A204.1 (cell line): ENCODE data around the gene POLR2H.

Source experiments
- FAIRE-seq: peaks from 2 replicates; lab custom pipeline; 2012; peaks lifted over from hg19 to GRCh38; lab: Jason Lieb, UNC

Gene POLR2H

DNA sequence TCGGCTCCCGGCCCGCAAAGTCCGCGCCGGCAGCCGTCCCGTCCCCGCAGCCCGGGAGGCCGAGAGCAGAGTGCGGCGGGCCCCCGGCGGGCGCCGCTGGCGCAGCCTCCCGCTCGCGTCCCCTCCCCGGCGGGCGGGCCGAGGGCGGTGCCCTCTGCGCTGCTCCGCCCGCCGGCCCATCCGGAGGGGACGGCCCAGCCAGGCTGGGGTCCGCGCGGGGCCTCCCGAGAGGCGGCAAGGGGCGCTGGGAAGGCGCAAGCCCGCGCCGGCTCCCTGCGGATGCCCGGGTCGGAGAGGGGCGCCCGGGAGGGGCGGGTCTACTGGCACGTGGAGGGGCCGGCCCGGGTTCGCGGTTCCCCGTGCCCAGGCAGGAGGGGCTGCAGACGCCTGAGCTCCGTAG is at the start of gene POLR2H, which contains the start of gene CLCN2:
TSS of gene POLR2H (plus strand) at position 179 of the 400 bp plus-strand sequence. CDS start 1,783 bp downstream, outside the sequence.
TSS of gene CLCN2 (minus strand) at position 74 of the 400 bp plus-strand sequence. CDS start 126 bp downstream, outside the sequence.
- FAIRE-seq, result no peak

DNA sequence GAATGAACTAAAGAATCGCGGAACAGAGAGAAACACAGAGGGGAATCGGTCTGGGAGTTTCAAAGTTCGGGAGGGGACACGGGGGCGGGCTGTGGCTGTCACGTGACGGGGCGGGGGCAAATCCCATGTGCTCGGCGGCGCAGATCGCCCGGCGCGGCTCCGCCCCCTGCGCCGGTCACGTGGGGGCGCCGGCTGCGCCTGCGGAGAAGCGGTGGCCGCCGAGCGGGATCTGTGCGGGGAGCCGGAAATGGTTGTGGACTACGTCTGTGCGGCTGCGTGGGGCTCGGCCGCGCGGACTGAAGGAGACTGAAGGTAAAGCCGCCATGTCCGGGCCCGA is 47.2 kb upstream of the POLR2H start, which contains the start of gene EIF4G1:
TSS of gene EIF4G1 (plus strand) at position 244 of the 337 bp plus-strand sequence. CDS start 1,191 bp downstream, outside the sequence.
- no peak for FAIRE-seq

DNA sequence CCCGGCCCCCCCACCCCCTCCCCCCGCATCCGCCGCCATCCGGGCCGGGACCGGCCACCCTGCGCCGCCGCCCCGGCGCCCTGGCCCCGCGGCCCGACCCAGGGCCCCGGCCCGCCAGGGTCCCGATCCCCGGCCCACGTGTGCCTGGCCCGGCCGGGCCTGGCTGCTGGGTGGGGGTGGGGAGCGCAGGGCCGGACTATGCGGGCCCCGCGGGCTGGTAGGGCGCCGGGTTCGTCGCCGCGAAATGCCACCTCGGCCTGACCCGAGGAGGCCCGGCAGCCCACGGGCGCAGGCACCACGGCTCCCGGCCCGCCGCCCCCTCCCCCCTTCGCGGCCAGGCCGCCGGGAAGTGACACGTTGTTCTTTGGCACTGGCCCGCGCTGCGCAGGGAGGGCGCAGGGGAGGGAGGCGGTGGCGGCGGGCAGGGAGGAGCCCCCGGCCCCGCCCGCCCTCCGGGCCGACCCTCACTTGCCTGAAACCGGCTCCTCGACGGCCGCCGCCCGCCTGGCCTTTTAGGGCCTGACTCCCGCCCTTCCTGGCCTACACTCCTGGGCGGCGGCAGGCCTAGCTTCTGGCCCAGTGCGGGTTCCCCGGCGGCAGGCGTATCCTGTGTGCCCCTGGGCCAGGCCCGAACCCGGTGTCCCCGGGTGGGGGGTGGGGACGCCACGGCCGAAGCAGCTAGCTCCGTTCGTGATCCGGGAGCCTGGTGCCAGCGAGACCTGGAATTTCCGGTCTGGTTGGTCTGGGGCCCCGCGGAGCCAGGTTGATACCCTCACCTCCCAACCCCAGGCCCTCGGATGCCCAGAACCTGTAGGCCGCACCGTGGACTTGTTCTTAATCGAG is 46.6 kb upstream of the POLR2H start:
- FAIRE-seq, result no peak

DNA sequence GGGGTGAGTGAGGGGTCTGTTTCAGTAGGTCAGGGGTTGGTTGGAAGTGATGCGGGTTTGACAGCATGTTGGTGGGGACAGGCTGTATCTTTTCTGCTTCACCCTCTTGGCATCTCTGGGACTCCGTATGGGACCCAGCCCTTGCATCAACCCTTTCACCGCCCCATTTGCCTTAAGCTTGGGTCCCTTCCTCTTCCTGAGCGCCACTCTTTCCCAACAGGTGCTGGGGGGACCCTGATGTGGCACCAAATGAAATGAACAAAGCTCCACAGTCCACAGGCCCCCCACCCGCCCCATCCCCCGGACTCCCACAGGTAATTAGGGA is 46.0 kb upstream of the POLR2H start:
- FAIRE-seq, result no peak

DNA sequence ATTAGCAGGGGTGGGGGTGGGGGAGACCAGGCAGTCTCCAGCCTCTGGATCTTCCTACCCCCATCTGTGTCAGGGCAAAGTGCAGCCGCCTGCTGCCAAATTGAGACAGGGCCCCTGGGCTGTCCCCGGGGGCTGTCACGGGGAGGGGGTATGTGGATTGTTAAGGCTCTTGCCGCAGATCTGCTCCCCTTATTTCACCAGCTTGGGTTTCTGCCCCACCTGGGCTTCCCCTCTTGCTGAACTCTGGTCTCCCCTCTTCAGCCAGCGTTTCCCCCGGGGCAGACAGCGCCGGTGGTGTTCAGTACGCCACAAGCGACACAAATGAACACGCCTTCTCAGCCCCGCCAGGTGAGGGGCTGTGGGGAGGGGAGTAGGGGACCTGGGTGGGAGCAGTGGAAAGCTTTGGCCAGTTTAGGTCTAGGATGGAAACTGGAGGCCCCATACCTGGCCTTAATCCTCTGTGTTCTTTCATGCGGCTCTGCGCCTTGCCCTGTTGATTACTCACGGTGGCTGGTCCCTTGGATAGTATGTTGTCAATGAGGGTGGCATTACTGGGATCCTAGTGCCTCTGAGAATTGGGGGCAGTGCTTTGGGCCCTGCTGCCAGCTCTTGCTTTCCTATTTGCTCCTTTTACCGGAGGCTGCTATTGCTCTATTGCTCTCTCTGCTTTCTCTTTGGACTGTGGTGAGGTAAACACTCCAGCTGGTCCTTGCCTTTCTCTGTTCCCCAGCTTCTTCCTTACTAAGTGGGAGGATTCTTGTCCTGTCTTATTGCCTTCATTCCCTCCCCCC is 45.4 kb upstream of the POLR2H start:
- FAIRE-seq, result no peak

DNA sequence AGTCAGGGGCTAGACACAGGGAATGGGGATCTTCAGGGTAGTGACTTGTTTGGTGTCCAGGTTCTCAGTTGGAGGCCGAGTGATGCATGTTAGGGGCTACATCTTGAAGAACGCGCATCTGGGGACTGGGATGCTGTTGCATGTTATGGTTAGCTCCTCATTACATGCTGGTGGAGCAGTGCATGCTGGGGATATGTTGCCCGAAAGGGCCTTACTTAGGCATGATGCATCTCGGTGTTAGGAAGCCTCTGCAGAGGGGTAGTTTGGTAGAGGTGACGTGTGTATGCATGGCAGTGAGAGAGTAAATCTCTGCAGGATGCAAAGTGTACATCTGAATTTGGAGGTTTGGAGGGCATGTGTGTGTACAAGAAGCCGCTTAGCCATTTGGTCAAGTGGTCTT is 44.7 kb upstream of the POLR2H start:
- no peak for FAIRE-seq

DNA sequence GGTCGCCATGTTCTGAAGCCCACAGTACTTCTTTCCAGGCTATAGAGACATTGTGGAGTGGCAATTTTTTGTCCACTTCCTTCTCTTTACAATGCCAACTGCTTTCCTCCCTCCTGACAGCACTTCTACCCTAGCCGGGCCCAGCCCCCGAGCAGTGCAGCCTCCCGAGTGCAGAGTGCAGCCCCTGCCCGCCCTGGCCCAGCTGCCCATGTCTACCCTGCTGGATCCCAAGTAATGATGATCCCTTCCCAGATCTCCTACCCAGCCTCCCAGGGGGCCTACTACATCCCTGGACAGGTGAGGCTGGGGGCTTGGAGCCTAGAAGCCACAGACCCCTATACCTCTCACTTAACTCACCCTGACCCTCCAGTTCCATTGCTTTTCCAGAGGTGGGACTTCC is 44.3 kb upstream of the POLR2H start:
- FAIRE-seq, result no peak

DNA sequence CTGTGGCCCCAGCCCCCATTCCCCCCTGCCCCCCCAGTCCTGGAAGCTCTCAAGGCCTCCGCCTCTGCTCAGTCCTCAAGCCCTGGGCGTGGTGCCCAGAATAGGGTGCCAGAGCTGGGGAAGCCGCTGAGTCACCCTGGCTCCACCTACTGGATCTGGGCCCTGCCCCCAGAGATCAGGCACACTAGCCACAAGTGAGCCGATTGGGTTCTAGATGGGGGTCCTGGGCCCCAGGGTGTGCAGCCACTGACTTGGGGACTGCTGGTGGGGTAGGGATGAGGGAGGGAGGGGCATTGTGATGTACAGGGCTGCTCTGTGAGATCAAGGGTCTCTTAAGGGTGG is 41.4 kb upstream of the POLR2H start:
- no peak for FAIRE-seq

DNA sequence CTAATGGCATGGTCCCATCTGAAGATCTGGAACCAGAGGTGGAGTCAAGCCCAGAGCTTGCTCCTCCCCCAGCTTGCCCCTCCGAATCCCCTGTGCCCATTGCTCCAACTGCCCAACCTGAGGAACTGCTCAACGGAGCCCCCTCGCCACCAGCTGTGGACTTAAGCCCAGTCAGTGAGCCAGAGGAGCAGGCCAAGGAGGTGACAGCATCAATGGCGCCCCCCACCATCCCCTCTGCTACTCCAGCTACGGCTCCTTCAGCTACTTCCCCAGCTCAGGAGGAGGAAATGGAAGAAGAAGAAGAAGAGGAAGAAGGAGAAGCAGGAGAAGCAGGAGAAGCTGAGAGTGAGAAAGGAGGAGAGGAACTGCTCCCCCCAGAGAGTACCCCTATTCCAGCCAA is 39.8 kb upstream of the POLR2H start:
- no peak for FAIRE-seq

DNA sequence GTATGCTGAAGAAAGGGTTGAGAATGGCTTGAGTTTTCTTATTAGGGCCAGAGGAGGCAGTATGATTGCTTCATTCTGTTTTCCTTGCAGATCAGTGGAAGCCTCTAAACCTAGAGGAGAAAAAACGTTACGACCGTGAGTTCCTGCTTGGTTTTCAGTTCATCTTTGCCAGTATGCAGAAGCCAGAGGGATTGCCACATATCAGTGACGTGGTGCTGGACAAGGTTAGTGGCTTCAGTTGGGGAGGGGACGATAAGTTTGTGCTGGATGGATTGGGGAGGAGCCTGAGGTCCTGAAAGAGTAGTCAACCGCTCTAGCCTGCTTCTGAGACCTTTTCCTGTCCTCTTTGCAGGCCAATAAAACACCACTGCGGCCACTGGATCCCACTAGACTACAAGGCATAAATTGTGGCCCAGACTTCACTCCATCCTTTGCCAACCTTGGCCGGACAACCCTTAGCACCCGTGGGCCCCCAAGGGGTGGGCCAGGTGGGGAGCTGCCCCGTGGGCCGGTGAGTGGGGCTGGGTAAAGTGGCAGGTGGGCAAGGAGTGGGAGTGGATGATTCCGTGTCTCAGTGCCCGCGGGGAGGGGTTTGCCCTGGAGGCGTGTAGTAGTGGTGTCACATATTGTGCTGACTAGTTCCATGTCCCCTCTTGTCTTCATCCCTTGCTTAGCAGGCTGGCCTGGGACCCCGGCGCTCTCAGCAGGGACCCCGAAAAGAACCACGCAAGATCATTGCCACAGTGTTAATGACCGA is 38.6 kb upstream of the POLR2H start:
- FAIRE-seq, result no peak

DNA sequence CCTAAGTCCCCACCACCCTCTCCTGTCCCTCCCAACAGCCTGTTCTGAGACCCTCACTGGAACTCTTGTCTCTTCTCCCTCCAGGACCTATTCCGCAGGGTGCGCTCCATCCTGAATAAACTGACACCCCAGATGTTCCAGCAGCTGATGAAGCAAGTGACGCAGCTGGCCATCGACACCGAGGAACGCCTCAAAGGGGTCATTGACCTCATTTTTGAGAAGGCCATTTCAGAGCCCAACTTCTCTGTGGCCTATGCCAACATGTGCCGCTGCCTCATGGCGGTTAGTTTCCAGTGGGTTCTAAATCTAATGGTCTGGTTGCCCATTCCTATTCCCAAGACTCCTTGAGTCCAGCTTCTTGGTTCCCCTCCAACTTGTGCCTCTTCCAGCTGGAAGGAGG is 37.8 kb upstream of the POLR2H start:
- FAIRE-seq, result no peak

DNA sequence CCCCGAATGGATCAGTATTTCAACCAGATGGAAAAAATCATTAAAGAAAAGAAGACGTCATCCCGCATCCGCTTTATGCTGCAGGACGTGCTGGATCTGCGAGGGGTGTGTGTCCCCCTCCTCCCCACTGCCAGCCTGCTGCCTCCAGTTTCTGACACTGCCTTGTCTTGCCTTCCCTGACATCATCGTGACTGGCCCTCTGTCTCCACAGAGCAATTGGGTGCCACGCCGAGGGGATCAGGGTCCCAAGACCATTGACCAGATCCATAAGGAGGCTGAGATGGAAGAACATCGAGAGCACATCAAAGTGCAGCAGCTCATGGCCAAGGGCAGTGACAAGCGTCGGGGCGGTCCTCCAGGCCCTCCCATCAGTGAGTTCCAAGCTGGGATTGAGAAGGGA is 36.2 kb upstream of the POLR2H start:
- FAIRE-seq, result no peak

DNA sequence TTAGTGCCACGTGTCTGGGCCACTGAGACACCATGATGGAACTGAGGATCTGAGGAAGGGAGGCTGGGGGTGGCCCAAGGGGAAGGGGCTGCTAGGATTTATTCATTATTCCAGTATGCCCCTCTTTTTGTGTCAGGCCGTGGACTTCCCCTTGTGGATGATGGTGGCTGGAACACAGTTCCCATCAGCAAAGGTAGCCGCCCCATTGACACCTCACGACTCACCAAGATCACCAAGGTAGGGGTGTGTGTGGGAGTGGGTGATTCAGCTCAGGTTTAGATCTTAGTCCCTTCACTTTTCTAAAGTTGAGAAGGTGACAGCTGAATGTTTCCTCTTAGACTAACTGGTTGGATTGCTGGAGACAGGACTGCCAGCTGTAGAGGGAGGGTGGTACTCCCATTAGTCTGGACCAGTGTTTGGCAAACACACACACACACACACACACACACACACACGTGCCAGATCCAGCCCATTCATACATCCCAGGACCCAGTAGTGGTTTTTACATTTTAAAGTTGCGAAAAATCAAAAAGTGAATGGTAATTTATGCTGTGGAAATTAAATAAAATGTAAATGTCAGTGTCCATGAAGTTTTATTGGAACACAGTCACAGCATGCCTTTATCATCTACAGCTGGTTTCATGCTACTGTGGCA is 35.7 kb upstream of the POLR2H start:
- FAIRE-seq, result no peak

DNA sequence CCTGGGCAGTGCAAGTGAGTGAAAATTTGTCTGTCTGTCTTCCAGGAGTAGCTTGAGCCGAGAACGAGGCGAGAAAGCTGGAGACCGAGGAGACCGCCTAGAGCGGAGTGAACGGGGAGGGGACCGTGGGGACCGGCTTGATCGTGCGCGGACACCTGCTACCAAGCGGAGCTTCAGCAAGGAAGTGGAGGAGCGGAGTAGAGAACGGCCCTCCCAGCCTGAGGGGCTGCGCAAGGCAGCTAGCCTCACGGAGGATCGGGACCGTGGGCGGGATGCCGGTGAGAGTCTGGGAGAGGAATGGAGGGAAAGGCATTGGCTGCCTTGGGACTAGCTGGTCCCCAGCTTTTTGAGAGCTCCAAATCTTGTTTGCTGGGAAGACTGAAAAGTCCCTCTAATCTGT is 34.3 kb upstream of the POLR2H start:
- no peak for FAIRE-seq

DNA sequence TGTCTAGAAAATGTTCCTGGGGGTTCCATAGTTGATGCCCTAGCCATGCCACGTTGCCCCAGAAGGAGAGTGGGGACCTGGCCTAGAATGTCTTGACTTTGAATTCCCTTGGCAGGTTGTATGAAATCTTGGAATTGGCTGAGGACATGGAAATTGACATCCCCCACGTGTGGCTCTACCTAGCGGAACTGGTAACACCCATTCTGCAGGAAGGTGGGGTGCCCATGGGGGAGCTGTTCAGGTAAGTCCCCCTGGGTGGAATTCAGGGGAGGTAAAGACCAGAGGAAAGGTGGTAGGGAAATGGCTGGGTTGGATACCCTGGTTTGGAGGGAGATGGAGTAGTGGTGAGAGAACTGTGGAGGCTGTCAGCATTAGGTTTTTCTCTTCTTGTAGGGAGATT is 33.0 kb upstream of the POLR2H start:
- FAIRE-seq, result no peak

DNA sequence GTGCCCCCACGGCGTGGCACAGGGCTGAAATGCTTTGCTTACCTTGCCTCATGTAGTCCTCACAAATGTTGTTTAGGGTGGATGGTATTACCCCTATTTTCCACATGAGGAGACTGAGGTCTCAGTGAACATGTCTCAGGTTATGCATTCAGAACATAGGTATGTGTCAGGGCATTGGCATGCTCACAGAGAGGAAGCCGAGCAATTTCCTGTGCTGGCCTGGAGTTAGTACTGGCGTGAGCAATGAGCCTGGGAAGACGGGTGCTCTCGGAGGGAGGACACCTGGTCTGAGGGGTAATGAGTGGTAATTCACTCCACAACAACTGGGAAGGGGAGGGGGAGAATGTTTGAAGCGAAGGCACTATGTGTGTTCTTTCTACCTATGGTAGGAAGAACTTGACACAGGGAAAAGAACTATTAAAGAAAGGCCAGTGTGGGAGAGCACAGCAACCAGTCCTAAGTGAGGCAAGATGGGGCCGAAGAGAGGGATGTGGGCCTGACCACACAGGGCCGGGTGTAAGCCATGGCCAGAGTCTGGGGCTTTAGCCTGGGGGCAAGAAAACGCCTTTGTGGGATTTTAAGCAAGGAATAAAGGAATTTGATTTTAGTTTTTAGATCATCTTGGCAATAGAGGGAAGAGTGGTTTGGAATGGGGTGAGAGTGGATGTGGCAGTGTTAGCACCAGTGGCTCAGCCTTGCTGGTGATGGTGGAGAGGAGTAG is 29.0 kb upstream of the POLR2H start:
- no peak for FAIRE-seq

DNA sequence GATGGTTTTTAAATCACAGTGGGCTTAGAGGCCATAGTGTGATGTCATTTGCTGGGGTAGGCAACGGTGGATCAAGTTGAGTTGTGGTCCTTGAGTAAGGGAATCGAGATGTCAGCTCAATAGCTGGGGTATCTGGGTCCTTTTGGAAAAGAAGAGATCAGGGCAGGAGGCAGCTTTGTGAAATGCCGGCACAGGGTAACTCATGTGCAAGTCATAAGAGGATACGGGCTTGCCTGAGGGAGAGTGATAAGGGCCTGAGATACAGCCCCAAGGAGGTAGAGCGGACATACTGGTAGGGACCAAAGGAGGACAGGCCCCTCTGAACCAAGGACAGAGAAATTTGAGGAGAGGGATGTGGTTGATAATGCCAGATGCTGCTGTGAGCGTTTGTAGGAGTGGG is 28.3 kb upstream of the POLR2H start:
- FAIRE-seq, result no peak

DNA sequence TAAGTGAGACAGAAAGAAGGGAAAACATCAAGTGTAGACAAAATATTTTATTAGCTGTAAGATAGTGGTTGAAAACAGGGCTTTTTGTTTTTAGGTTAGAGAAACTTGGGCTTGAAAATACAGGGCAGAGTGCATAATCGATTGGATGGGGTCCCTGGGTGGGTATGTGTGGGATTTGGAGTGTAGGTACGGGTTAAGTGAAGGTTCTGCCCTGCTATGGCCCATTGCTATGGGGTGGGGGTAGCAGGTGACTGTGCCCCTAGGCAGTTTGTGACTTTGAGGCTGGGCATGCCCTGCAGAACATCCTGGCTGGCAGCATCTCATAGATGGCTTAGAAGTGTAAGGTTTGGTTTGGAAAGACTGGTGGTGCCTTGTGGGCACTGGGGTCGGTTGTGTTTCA is 27.8 kb upstream of the POLR2H start:
- FAIRE-seq, result no peak

DNA sequence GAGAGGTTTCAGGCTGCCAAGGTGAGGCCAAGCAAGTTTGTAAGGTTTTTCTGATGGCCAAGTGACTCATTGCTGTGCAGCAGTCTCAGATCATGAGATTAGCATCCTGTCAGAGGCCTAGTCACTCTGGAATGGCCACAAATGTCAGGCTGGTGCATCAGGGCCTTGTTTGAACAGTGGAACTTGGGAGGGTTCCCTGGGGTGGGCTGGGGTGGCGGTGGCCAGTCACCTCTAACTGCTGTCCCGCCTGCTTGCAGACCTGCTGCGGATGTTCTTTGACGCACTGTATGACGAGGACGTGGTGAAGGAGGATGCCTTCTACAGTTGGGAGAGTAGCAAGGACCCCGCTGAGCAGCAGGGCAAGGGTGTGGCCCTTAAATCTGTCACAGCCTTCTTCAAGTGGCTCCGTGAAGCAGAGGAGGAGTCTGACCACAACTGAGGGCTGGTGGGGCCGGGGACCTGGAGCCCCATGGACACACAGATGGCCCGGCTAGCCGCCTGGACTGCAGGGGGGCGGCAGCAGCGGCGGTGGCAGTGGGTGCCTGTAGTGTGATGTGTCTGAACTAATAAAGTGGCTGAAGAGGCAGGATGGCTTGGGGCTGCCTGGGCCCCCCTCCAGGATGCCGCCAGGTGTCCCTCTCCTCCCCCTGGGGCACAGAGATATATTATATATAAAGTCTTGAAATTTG is 26.9 kb upstream of the POLR2H start:
- no peak for FAIRE-seq

DNA sequence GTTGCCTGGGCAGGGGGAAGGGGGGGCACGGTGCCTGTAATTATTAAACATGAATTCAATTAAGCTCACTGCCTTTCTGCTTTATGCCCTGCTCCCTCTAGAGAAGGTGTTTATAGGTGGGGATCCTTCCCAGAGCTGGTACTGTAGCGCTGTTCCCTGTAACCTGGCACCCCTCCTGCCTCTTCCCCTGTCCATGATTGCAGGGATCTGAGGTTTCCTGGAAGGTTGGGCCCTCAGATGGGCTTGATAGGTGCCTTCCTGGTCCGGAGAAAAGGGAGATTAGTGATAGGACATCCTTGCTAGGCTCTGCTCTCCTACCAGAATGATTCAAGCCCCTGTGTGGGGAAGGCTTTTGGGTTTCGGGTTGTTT is 26.2 kb upstream of the POLR2H start:
- FAIRE-seq, result no peak
